HG03064 (cell line): Measurements from ENCODE around the gene CRMP1.

Source experiments
- ATAC-seq: cut with Tn5 transposase; IDR thresholded peaks from one replicate; pipeline ENCODE4 v1.9.1; 2021; ENCODE audit warnings: low read depth; ENCODE audit not compliant: unreplicated experiment

The CRMP1 gene

DNA sequence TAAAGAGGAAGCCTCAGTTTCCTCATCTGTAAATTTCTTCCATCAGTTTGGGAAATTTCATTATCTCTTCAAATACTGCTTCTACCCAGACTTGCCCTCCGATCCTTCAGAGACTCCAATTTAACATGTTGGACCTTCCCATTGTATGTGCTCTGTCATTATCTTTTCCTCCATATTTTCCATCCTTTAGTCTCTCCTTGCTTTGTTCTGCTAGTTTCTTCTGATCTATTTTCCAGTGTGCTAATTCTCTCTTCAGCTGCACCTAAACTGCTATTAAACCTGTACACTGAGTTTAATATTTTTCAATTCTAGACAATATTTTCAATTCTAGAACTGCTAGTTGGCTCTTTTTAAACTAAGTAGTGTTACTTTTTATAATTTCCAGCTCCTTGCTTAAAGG lies 116.4 kb downstream of the CRMP1 start:
- no peak for ATAC-seq

GRCh38 chr4:5774416-5775036 lies 118.4 kb downstream of the CRMP1 start:
- ATAC-seq, result no peak

GRCh38 chr4:5773271-5773555 lies 119.7 kb downstream of the CRMP1 start:
- ATAC-seq, result no peak

GRCh38 chr4:5772528-5773270 lies 120.2 kb downstream of the CRMP1 start:
- ATAC-seq, result no peak
